B cell (primary cell): Measurements from ENCODE around the gene GANAB.

Source experiments
- CTCF ChIP-seq: fragments of 200-600 bp; IDR thresholded peaks from one replicate; pipeline ENCODE4 v1.8.0; 2022; ENCODE audit warnings: antibody characterized with exemption, mild to moderate bottlenecking
- EZH2 ChIP-seq: IDR thresholded peaks from 2 replicates; pipeline ENCODE4 v1.6.1; 2012; ENCODE audit warnings: borderline replicate concordance, low read depth, mild to moderate bottlenecking, moderate library complexity, low read length; ENCODE audit not compliant: insufficient read depth, poor library complexity, severe bottlenecking

GRCh38 chr11:62575837-62576236 lies 70.6 kb downstream of the GANAB start:
- TF ChIP-seq EZH2 (no peak), CTCF (no peak)
